ENCODE results near the gene HMG20B.
A peak's percentile ranks its signal among the peaks of the same experiment; 100 is the strongest.

HMG20B gene

GRCh38 chr19:3606174-3606689 is 33.5 kb downstream of the HMG20B start:
- TF ChIP-seq CTCF (conservative IDR thresholded peaks at IDR 0.05; ENCODE audit: low read depth, low read length): no peak
- Histone ChIP-seq H3K27me3 (ENCODE audit: insufficient read depth, low read depth) (no peaks in the 10 kb centered on the region; the same call in 1 of the 2 replicates), H2AFZ (ENCODE audit: low read depth) (peak overlapping the region; percentile 57; the same call in 1 of the 2 replicates), H4K20me1 (ENCODE audit: insufficient read depth) (no peaks in the 10 kb centered on the region), H3K9ac (no peak overlapping the region; the same call in 1 of the 2 replicates), H3K27ac (no peak overlapping the region), H3K4me3 (IDR thresholded peaks at IDR 0.05; ENCODE audit: insufficient read depth, low read depth, low read length) (no peak overlapping the region), H3K4me2 (peak overlapping the region; percentile 42; the same call in 1 of the 2 replicates), H3K36me3 (ENCODE audit: insufficient read depth) (no peaks in the 10 kb centered on the region), H3K79me2 (ENCODE audit: insufficient read depth, low read depth) (no peaks in the 10 kb centered on the region), H3K4me1 (ENCODE audit: low read depth, poor library complexity, severe bottlenecking) (peaks cover 5% of the 10 kb centered on the region)

- H2AFZ ChIP-seq (ENCODE audit: low read depth): peak within 1 kb of the TSS; percentile 57; the same call in 1 of the 2 replicates
- peaks cover 5% of the 10 kb centered on the region for H3K4me1 ChIP-seq (ENCODE audit: low read depth, poor library complexity, severe bottlenecking)
- no peak within 1 kb of the TSS for H3K4me3 ChIP-seq (IDR thresholded peaks at IDR 0.05; ENCODE audit: insufficient read depth, low read depth, low read length)
Observed at GRCh38 chr19:3606690-3607289, 34.0 kb downstream of the HMG20B start, which contains the start of gene TBXA2R. TBXA2R (minus strand) TSS chr19:3606875; CDS start chr19:3600634, 6,241 bp downstream.

GRCh38 chr19:3607303-3608078 is 34.7 kb downstream of the HMG20B start:
- H2AFZ ChIP-seq (ENCODE audit: low read depth): no peak overlapping the region
- no peaks in the 10 kb centered on the region for H3K36me3 ChIP-seq (ENCODE audit: insufficient read depth)
- no peak overlapping the region for H3K27ac ChIP-seq
- H3K4me3 ChIP-seq (IDR thresholded peaks at IDR 0.05; ENCODE audit: insufficient read depth, low read depth, low read length): no peak overlapping the region
- TF ChIP-seq CTCF (conservative IDR thresholded peaks at IDR 0.05; ENCODE audit: low read depth, low read length): no peak
- no peaks in the 10 kb centered on the region for H4K20me1 ChIP-seq (ENCODE audit: insufficient read depth)
- H3K4me1 ChIP-seq (ENCODE audit: low read depth, poor library complexity, severe bottlenecking): peaks cover 5% of the 10 kb centered on the region
- H3K9ac ChIP-seq: no peak overlapping the region
- H3K27me3 ChIP-seq (ENCODE audit: insufficient read depth, low read depth): no peaks in the 10 kb centered on the region; the same call in 1 of the 2 replicates
- H3K4me2 ChIP-seq: no peak overlapping the region
- H3K79me2 ChIP-seq (ENCODE audit: insufficient read depth, low read depth): no peaks in the 10 kb centered on the region

More at GRCh38 chr19:3606690-3607289, 34.0 kb downstream of the HMG20B start, which contains the start of gene TBXA2R:
- Histone ChIP-seq H3K36me3 (ENCODE audit: insufficient read depth) (no peaks in the 10 kb centered on the region), H3K27ac (no peak within 1 kb of the TSS), H4K20me1 (ENCODE audit: insufficient read depth) (no peaks in the 10 kb centered on the region), H3K9ac (no peak within 1 kb of the TSS; the same call in 1 of the 2 replicates), H3K4me2 (peak within 1 kb of the TSS; percentile 42; the same call in 1 of the 2 replicates), H3K27me3 (ENCODE audit: insufficient read depth, low read depth) (no peaks in the 10 kb centered on the region; the same call in 1 of the 2 replicates), H3K79me2 (ENCODE audit: insufficient read depth, low read depth) (no peaks in the 10 kb centered on the region)
- no peak for TF ChIP-seq CTCF (conservative IDR thresholded peaks at IDR 0.05; ENCODE audit: low read depth, low read length)

- Histone ChIP-seq H3K4me3 (IDR thresholded peaks at IDR 0.05; ENCODE audit: insufficient read depth, low read depth, low read length) (no peak overlapping the region), H3K27me3 (ENCODE audit: insufficient read depth, low read depth) (no peaks in the 10 kb centered on the region; the same call in 1 of the 2 replicates), H3K36me3 (ENCODE audit: insufficient read depth) (no peaks in the 10 kb centered on the region), H3K79me2 (ENCODE audit: insufficient read depth, low read depth) (no peaks in the 10 kb centered on the region), H4K20me1 (ENCODE audit: insufficient read depth) (no peaks in the 10 kb centered on the region), H3K4me1 (ENCODE audit: low read depth, poor library complexity, severe bottlenecking) (peaks cover 5% of the 10 kb centered on the region), H3K27ac (no peak overlapping the region), H2AFZ (ENCODE audit: low read depth) (no peak overlapping the region), H3K9ac (no peak overlapping the region), H3K4me2 (no peak overlapping the region)
- no peak for TF ChIP-seq CTCF (conservative IDR thresholded peaks at IDR 0.05; ENCODE audit: low read depth, low read length)
Observed at GRCh38 chr19:3608079-3608641, 35.4 kb downstream of the HMG20B start.

Measured in KMS-11 (cell line).